OCI-LY1 (cell line): Measurements from ENCODE around the gene EFHD1.
A peak's percentile ranks its signal among the peaks of the same experiment; 100 is the strongest.
"Not testable (repeated sequence)": the region's sequence is repeated elsewhere in the genome, so short reads cannot be mapped to it uniquely, and the experiment has no call there.

ENCODE experiments used
- H2AFZ ChIP-seq: fragments of 200-600 bp; sonication (generic), shearing (Covaris generic); 2 replicates; pipeline ENCODE4 v1.6.0; 2014; ENCODE audit warnings: antibody characterized with exemption, mild to moderate bottlenecking, low read length
- H3F3A ChIP-seq: fragments of 200-600 bp; sonication (generic), shearing (Covaris generic); 2 replicates; pipeline ENCODE4 v1.6.0; 2014; ENCODE audit warnings: mild to moderate bottlenecking, antibody characterized with exemption, low read length, moderate library complexity; ENCODE audit not compliant: insufficient read depth
- H3K27ac ChIP-seq: fragments of 200-600 bp; sonication (generic); 2 replicates; pipeline ENCODE4 v1.5.1; 2014; ENCODE audit warnings: low read length, mixed run types, mild to moderate bottlenecking, low read depth; ENCODE audit not compliant: poor library complexity, severe bottlenecking
- H3K27me3 ChIP-seq: fragments of 200-600 bp; sonication (generic); 2 replicates; pipeline ENCODE4 v1.6.0; 2014; ENCODE audit warnings: antibody characterized with exemption, mild to moderate bottlenecking, low read length, moderate library complexity; ENCODE audit not compliant: insufficient read depth
- H3K36me3 ChIP-seq: fragments of 200-600 bp; sonication (generic); 2 replicates; pipeline ENCODE4 v1.6.1; 2014; ENCODE audit warnings: mild to moderate bottlenecking, antibody characterized with exemption, low read length, moderate library complexity, mixed read lengths; ENCODE audit not compliant: insufficient read depth
- H3K4me1 ChIP-seq: fragments of 200-600 bp; sonication (generic); 2 replicates; pipeline ENCODE4 v1.5.1; 2014; ENCODE audit warnings: mild to moderate bottlenecking, low read length, moderate library complexity; ENCODE audit not compliant: insufficient read depth, severe bottlenecking
- H3K4me2 ChIP-seq: fragments of 200-600 bp; sonication (generic), shearing (Covaris generic); 2 replicates; pipeline ENCODE4 v1.6.1; 2014; ENCODE audit warnings: low read length
- H3K4me3 ChIP-seq: fragments of 200-600 bp; sonication (generic); 2 replicates; pipeline ENCODE4 v1.5.1; 2014; ENCODE audit warnings: low read length, low read depth, mild to moderate bottlenecking, mixed read lengths; ENCODE audit not compliant: poor library complexity, severe bottlenecking
- H3K79me2 ChIP-seq: fragments of 200-600 bp; shearing (Covaris generic); 2 replicates; pipeline ENCODE4 v1.6.1; 2016; ENCODE audit warnings: mixed run types, low read length, mixed read lengths; ENCODE audit not compliant: insufficient read depth
- H3K9ac ChIP-seq: fragments of 200-600 bp; sonication (generic), shearing (Covaris generic); 2 replicates; pipeline ENCODE4 v1.6.1; 2014; ENCODE audit warnings: mild to moderate bottlenecking, low read length, mixed read lengths
- H3K9me2 ChIP-seq: fragments of 200-600 bp; sonication (generic), shearing (Covaris generic); 2 replicates; pipeline ENCODE4 v1.6.1; 2014; ENCODE audit warnings: low read depth, mild to moderate bottlenecking, low read length, mixed read lengths
- H3K9me3 ChIP-seq: fragments of 200-600 bp; shearing (Covaris generic); 2 replicates; pipeline ENCODE4 v1.6.1; 2014; ENCODE audit warnings: low read length, mixed read lengths
- H4K20me1 ChIP-seq: fragments of 200-600 bp; sonication (generic), shearing (Covaris generic); 2 replicates; pipeline ENCODE4 v1.6.0; 2016; ENCODE audit warnings: mild to moderate bottlenecking, low read length; ENCODE audit not compliant: insufficient read depth
- EZH2 ChIP-seq: fragments of 200-600 bp; sonication (generic), shearing (Covaris generic); IDR thresholded peaks from 2 replicates; pipeline ENCODE4 v1.8.0; 2017; ENCODE audit warnings: borderline replicate concordance, mixed run types, mild to moderate bottlenecking, antibody characterized with exemption, low read length, moderate library complexity, mixed read lengths
- TF ChIP-seq, protein P1 (sequence below): fragments of 200-600 bp; sonication (generic), shearing (Covaris generic); IDR thresholded peaks from 2 replicates; pipeline ENCODE4 v1.5.1; 2017; ENCODE audit warnings: mild to moderate bottlenecking, antibody characterized with exemption, low read length, moderate library complexity, mixed read lengths

Gene EFHD1

DNA sequence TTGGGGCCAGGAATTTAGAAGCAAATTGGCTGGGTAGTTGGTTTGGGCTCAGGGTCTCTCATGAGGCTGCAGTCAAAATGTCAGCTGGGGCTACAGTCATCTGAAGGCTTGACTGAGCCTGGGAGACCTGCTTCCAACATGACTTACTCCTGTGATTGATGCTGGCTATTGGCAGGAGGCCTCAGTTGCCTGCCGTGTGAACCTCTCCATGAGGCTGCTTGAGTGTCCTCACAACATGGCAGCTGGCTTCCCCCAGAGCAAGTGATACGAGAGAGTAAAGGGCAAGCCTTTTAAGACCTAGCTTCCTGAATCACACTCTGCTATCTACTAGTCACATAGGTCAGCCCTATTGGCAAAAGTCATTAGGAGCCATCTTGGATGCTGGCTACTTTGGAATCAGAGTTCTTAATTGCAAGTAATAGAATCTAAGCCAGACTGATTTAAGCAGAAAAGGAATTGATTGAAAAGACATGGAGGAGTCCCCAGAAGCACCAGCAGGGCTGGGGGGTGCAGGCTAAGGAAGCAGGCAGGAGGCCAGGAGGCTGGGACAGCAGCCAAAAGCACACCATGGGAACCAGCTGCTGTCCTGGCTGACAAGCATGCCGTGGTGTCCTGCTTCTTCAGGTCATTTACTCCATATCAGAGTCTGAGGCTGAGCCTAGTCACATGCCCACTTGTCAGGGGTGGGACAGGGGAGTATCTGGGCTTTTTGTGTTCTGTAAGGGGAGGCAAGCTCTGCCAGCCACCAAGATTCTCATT is 55.9 kb downstream of the EFHD1 start:
- no peaks in the 10 kb centered on the region for H3K79me2 ChIP-seq
- no peak overlapping the region for H3K27ac ChIP-seq
- no peaks in the 10 kb centered on the region; the same call in none of the 2 replicates for H3K27me3 ChIP-seq
- H3K4me1 ChIP-seq, result no peaks in the 10 kb centered on the region
- TF ChIP-seq, protein P1, sequence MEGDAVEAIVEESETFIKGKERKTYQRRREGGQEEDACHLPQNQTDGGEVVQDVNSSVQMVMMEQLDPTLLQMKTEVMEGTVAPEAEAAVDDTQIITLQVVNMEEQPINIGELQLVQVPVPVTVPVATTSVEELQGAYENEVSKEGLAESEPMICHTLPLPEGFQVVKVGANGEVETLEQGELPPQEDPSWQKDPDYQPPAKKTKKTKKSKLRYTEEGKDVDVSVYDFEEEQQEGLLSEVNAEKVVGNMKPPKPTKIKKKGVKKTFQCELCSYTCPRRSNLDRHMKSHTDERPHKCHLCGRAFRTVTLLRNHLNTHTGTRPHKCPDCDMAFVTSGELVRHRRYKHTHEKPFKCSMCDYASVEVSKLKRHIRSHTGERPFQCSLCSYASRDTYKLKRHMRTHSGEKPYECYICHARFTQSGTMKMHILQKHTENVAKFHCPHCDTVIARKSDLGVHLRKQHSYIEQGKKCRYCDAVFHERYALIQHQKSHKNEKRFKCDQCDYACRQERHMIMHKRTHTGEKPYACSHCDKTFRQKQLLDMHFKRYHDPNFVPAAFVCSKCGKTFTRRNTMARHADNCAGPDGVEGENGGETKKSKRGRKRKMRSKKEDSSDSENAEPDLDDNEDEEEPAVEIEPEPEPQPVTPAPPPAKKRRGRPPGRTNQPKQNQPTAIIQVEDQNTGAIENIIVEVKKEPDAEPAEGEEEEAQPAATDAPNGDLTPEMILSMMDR, result no peak
- no peak for TF ChIP-seq EZH2
- no peaks in the 10 kb centered on the region for H3K9me2 ChIP-seq
- no peaks in the 10 kb centered on the region for H3K36me3 ChIP-seq
- H2AFZ ChIP-seq, result no peak overlapping the region
- no peak overlapping the region for H3K4me3 ChIP-seq
- H3K9ac ChIP-seq, result no peak overlapping the region
- H3K4me2 ChIP-seq, result no peak overlapping the region
- H3F3A ChIP-seq, result no peaks in the 10 kb centered on the region
- no peaks in the 10 kb centered on the region for H4K20me1 ChIP-seq
- H3K9me3 ChIP-seq, result no peaks in the 10 kb centered on the region

DNA sequence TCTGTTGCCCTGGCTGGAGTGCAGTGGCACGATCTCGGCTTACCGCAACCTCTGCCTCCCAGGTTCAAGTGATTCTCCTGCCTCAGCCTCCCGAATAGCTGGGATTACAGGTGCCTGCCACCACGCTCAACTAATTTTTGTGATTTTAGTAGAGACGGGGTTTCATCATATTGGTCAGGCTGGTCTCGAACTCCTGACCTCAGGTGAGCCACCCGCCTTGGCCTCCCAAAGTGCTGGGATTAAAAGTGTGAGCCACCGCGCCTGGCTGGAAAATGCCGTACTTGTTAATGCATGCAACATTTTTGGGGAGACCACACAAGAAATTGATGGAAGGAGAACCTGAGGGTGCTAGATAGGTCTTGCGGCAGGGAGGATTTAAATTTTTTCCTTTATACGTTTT is 57.7 kb downstream of the EFHD1 start:
- H3K9ac ChIP-seq, H3K79me2 ChIP-seq, H3K27me3 ChIP-seq, H3F3A ChIP-seq, H4K20me1 ChIP-seq, H3K4me3 ChIP-seq, H2AFZ ChIP-seq, H3K9me2 ChIP-seq, H3K4me1 ChIP-seq, H3K27ac ChIP-seq, H3K4me2 ChIP-seq, H3K36me3 ChIP-seq, H3K9me3 ChIP-seq: not testable (repeated sequence)

DNA sequence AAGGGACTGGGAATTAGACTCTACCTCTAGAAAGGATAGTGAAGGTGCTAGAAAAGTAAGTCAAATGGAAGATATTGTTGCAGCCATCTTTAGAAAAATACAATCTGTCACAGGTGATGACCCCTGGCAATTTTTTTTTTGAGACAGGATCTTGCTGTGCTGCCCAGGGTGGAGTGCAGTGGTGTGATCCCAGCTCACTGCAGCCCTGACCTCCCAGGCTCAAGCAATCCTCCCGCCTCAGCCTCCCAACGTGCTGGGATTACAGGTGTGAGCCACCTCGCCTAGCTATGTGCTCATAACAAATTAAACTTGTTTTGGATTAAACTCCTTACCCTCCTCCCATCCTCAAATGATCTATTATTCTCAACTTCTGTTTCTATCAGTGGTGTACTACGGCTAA is 59.9 kb downstream of the EFHD1 start:
- Histone ChIP-seq H3K27me3 (no peaks in the 10 kb centered on the region; the same call in 1 of the 2 replicates), H3K27ac (no peak overlapping the region), H3K9me2 (no peaks in the 10 kb centered on the region), H3K36me3 (no peaks in the 10 kb centered on the region), H2AFZ (no peak overlapping the region), H3K79me2 (peaks cover 2% of the 10 kb centered on the region), H3K4me3 (no peak overlapping the region), H3K4me1 (peaks cover 2% of the 10 kb centered on the region), H3K4me2 (no peak overlapping the region), H3F3A (no peaks in the 10 kb centered on the region), H3K9me3 (no peaks in the 10 kb centered on the region), H4K20me1 (no peaks in the 10 kb centered on the region), H3K9ac (no peak overlapping the region)
- TF ChIP-seq, protein P1, result no peak
- no peak for TF ChIP-seq EZH2

DNA sequence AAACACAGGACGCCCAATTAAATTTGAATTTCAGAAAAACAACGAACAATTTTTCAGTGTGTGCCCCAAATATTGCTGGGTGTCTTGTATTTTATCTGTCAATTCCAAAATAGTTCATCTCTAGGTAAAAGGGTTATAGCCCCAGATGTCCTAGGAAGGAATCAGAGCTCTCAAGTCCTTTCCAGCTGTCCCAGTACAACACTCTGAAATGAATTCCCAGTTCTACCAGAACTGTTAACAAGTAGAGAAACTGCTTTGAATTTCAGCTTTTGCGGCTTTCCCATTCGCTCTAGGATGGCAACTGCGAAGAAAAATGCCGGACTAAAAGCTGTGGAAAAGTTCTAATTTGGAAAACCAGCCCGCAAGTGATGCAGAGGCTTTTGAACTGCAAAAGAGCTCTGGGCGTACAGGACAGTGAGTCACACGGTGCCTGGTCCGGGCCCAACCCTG is 63.2 kb downstream of the EFHD1 start:
- H3K9me3 ChIP-seq, result no peaks in the 10 kb centered on the region
- H3K79me2 ChIP-seq, result peaks cover 35% of the 10 kb centered on the region
- H4K20me1 ChIP-seq, result no peaks in the 10 kb centered on the region
- peak overlapping the region; percentile 99; the same call in 1 of the 2 replicates for H2AFZ ChIP-seq
- H3K4me1 ChIP-seq, result peaks cover 25% of the 10 kb centered on the region
- H3F3A ChIP-seq, result no peaks in the 10 kb centered on the region
- H3K4me2 ChIP-seq, result peak overlapping the region; percentile 75
- H3K4me3 ChIP-seq, result peak overlapping the region; percentile 98
- TF ChIP-seq EZH2, result no peak
- TF ChIP-seq, protein P1, result no peak
- H3K9me2 ChIP-seq, result no peaks in the 10 kb centered on the region
- H3K9ac ChIP-seq, result peak overlapping the region; percentile 40
- peaks cover 12% of the 10 kb centered on the region; the same call in 1 of the 2 replicates for H3K36me3 ChIP-seq
- H3K27me3 ChIP-seq, result no peaks in the 10 kb centered on the region
- peak overlapping the region; percentile 25 for H3K27ac ChIP-seq
